Uterine smooth muscle cell (primary cell): Measurements from ENCODE around the gene CAV1. TPM values are rescaled to one million over a fixed set of nuclear protein-coding genes. Genes with fewer than 3 reads are reported as not detected.

ENCODE experiments used
- total RNA-seq: library from RNA; depleted of rRNA; stranded (reverse); fragments of >200 nt; gene quantifications from 2 replicates; pipeline ENCODE4 v1.2.3, GENCODE V29; 2014

Gene CAV1
- total RNA-seq, result 296 and 541 TPM in 2 replicates

GRCh38 chr7:116524609-116525297, at the start of gene CAV1:
Gene CAV1 (plus strand): TSS chr7:116525036. CDS start chr7:116525063, 27 bp downstream.

GRCh38 chr7:116499168-116500077, 25.4 kb upstream of the CAV1 start, which contains the start of gene CAV2:
Gene CAV2 (plus strand): TSS chr7:116499738. CDS start chr7:116499782, 44 bp downstream.

Other genes starting within 250 kb of the CAV1 start
- gene CAV2, start 25.3 kb upstream of the CAV1 start, total RNA-seq, result 92.7 and 112 TPM in 2 replicates
- 128 and 238 TPM in 2 replicates for gene MET, start 147.2 kb downstream of the CAV1 start, total RNA-seq